GM19023 (cell line): ENCODE results near the gene BCAT1.

ENCODE experiments used
- ATAC-seq: cut with Tn5 transposase; IDR thresholded peaks from one replicate; pipeline ENCODE4 v1.9.1; 2021; ENCODE audit warnings: mild to moderate bottlenecking, moderate library complexity; ENCODE audit not compliant: unreplicated experiment

The BCAT1 gene

GRCh38 chr12:24772813-24773212 lies 176.1 kb downstream of the BCAT1 start:
- ATAC-seq = no peak

- ATAC-seq = no peak
Measured at GRCh38 chr12:24770821-24771220, 178.1 kb downstream of the BCAT1 start.

- no peak for ATAC-seq
Measured at GRCh38 chr12:24770334-24770733, 178.6 kb downstream of the BCAT1 start.

- ATAC-seq = no peak
Measured at GRCh38 chr12:24769682-24770081, 179.2 kb downstream of the BCAT1 start.

GRCh38 chr12:24768415-24768814 lies 180.5 kb downstream of the BCAT1 start:
- no peak for ATAC-seq

- ATAC-seq = no peak
Measured at GRCh38 chr12:24767016-24767415, 181.9 kb downstream of the BCAT1 start.

- ATAC-seq = no peak
Measured at GRCh38 chr12:24764712-24765111, 184.2 kb downstream of the BCAT1 start.

GRCh38 chr12:24760606-24761378 lies 188.1 kb downstream of the BCAT1 start:
- no peak for ATAC-seq

GRCh38 chr12:24760162-24760561 lies 188.7 kb downstream of the BCAT1 start:
- no peak for ATAC-seq
